HG02973 (cell line): ENCODE data around the gene TOGARAM2.

ENCODE experiments used
- ATAC-seq: cut with Tn5 transposase; IDR thresholded peaks from one replicate; pipeline ENCODE4 v1.9.1; 2021; ENCODE audit warnings: moderate library complexity; ENCODE audit not compliant: unreplicated experiment

Gene TOGARAM2

DNA sequence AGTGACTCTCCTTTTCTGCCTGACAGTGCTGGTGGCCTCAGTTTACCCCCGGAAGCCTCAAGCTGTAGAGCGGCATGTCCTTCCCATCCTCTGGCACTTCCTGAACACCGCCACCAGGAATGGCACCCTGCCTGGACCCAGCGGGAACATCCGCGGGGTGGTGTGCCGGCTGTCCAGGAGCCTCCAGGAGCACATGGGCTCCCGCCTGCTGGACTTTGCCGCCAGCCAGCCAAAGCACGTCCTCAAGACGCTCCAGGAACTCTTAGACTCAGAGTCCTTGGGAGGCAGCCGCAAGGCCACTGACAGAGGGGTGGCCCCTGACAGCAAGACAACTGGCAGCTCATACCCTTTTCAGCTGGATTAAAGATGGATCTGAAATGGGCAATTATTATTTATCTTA is 70.6 kb downstream of the TOGARAM2 start:
- no peak for ATAC-seq

DNA sequence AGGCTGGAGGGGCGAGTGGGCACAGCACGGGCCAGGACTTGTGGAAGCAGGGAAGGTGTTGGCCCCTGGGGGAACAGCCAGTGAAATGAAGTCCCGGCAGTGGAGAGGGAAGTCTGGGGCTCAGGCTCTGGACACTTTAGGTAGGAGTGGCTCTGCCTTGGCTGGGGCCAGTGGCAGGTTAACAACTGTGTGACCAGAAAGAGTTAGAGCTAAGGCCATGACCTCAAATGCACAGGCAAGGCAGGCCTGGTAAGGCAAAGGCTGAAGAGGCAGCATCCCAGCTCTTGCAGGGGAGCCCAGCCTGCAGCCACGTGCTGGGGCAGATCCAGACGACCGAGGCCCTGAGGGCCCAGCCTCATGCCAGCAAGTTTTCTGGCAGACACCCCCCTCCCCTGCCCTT is 71.7 kb downstream of the TOGARAM2 start:
- ATAC-seq, result no peak

DNA sequence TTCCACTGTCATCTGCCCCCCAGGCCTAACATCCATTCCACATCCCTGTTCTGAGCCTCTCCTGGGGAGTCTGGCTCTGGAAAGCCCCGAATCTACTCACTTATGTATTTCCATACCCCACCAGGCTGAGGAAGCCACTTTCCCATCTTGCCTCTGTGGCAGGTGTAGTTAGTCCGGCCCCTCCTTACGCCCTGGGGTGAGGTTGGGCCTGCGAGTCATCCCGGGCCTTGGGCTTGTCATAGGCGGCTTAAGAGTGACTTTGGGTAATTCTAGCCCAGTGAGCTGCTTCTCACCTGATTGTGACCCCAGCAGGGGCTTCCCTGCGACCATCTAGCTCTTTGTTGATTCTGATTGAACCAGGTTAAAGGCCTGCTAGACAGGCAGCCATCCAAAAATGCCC is 72.1 kb downstream of the TOGARAM2 start:
- no peak for ATAC-seq

DNA sequence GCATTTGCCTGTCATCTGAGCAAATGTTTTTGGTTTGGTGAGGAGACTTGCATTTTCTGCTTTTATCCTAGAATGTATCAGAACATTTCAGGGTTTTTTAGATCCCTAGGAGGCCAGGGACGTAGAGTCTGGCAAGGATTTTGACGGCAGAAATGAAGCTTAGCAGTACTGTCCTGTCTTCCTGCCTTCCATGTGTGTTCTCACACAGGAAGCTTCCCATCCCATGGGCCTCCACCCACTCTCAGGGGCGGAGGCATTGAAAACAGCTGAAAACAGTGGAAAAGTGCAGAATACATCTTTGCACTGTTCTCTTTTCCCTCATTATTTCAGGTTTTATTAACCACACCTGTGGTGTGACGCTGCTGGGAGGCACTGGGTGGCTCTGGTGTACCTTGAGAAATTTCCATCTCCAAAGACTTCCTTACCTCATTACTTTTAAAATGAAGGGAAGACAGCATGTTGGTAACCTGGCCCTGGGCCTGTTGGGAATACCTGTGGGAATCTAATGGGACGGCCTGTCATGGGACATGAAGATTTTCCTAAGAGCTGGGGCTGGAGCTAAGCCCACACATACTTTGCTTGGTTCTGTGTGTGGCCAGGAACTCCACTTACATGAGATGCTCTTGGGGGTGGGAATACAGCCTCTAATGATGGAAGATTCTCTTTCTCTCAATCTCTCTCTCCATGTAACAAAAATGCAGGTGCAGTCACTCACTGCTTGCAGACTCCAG is 72.7 kb downstream of the TOGARAM2 start:
- no peak for ATAC-seq

DNA sequence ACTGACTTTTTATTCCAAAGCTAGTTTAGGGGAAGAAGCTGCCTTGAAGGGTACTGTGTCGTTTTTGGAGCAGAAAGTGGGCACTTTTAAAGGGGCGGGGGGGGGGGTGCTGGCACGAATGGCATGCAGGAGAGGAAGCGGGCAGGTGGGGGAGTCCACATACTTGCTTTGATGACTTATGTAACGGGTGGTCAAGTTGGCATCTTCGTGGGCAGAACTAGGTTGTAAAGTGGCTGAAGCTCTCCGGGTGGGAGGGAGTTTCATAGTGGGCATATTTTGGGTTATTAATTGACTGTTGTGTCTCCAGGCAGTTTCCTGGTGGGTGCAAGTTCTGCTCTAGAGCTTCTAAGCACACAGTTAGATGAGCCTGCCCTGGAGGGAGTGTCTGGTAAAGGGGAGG is 73.3 kb downstream of the TOGARAM2 start:
- ATAC-seq, result no peak

DNA sequence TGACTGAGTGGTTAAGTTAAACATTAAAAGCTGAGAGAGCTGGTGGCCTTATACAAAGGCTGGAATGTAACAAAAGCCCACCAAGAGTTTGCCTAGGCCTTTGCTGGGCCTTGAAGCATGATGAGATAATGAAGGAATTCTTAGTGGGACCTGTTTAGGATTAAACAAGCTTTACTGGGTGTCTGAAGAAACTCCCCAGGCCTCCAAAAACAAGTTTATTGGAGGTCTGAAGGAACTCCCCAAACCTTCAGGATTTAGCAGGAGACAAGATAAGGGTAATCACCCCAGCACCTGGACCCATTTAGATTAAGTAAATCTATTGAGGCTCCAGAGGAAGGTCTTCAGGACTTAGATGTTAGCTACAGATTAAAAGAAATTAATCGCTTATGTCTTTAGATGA is 74.5 kb downstream of the TOGARAM2 start:
- no peak for ATAC-seq

DNA sequence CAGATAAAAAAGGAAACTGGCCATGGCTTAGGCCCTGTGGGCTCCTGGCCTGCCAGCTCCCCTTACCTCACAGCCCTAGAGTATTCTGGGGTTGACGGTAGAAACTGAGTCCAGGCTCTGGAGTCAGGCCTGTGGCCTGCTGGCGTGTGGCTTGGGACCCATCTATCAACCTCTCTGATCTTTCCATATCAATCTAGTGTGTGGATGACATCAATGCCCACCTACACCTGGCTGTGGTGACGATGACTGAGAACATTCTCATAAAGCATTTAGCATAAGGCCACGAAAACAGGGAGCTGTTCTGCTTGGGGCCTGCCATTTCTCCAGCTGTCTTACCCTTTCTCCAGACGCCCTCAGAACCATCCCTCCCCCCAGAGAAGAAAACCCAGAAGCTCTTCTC is 75.4 kb downstream of the TOGARAM2 start:
- no peak for ATAC-seq

DNA sequence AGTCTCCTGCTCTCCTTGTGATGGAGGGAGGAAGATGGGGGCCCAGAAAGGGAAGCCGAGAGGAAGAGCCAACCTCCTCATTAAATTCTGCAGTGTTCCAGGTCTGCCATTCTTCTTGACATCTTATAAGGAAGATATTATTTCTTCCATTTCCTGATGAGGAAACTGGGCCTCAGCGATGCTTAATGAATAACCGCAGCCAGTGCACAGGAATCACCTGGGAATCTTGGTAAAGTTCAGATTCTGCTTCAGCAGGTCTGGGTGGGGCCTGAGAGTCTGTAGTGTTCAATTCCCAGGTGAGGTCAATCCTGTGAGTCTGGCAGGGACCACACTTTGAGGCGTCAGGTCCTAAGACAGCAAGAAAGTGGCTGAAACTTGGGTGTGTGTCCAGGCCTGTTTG is 75.9 kb downstream of the TOGARAM2 start:
- ATAC-seq, result no peak

DNA sequence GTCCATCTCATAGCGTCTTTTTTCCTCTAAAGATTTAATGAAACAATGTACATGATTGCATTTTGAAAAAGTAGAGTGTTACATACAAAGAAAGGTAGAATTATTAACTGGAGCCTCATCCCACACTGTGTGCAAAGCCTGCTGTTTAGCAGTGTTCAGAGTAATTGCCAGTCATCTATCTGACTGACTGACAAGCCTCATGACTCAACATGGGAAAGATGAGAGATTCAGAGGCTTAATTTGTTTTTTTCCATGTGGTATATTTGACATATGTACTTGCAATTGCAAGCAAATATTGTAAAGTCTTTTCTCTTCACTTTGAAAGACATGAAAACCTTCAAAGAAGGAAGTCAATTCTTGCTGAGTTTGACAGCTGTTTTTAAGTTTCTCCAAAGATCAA is 78.5 kb downstream of the TOGARAM2 start:
- no peak for ATAC-seq

DNA sequence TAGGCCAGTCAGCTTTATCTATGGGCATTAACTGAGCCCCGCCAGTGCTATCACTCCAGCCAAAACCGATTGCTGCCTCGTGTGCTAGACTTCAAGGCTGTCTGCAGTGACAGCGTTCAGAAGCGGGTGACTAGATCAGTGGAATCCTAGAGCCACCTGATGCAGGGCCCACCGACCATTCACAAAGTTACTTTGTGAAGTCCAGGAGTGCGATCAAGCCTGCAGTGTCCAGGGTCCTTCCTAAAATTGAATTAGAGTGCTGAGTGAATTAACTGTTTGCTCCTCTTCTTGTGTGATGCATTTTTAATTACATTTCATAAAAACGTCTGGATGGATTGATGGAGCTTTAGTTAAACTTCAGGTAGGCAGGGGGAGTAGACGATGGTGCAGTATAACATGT is 79.3 kb downstream of the TOGARAM2 start:
- ATAC-seq, result no peak

DNA sequence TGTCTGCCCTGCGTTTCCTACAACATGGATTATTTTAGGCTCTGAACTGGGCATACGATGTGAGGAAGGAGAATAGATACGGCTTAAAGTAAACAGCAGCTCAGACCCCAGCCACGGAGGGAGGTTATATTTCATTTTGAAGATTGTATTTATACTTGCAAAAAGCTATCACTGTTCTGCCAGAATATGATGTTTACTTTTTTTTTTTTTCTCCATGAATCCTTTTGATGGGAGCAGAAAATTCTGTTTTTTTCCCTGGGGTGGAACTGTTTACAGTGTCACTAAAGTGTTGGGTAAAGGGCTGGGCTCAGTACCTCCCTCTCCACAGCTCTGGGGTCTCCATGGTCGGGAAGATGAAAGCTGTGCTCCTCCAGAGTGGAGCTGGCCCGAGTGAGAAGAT is 80.1 kb downstream of the TOGARAM2 start:
- no peak for ATAC-seq

DNA sequence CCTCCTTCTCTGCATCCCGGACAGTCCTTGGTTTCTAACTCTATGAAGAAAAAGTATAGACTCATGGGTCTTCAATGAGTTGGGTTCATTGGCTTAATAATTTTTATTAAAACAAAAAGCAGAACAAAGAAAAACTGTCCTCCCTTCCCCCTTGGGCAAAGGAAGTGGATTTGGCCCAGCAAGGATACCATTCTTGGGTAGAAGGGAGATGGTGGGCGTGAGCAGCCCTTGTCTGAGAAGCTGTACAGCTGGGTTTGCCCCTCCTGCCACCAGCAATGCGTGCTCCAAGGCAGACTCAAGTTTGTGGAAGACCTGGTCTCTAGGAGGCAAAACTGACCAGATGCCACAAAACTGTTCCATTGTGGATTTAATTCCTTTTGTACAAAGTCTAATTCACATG is 80.5 kb downstream of the TOGARAM2 start:
- no peak for ATAC-seq

DNA sequence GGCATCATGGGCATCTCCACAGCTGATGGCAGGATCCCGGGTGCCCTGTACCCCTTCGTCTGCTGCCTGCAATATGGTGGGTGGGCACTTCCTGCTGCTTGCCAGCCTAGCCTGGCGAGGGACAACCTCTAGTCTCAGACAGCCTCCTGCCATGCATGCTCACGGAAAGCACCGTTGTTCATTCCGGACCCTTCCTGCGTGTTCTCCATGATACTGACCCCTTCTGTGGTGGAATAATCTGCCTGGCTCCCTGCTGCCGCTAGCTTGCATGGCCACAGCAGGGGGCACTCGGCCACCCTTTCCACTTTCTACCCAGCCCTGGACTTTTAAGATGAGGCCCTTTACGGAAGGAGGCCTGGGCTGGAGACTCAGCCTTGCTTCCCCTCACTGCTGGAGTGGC is 81.3 kb downstream of the TOGARAM2 start:
- ATAC-seq, result no peak

DNA sequence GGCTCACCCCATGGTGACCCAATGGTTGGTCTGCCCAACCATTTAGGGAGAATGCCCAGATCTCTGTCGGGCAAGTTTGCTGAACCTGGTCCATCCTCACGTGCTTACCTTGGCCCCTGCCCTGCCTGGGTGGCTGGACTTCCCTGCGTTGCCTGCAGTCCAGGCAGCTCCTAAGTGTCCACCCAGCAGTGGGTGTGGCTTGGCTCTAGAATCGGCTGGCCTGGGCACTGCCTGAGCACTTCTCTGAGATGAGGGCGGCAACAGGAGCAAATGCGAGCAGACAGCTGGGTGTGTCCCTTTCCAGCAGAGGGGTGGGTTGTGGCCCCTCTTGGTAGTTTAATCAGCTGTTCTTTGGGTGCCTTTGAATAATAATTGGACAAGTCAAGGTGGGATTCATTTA is 82.0 kb downstream of the TOGARAM2 start:
- no peak for ATAC-seq

DNA sequence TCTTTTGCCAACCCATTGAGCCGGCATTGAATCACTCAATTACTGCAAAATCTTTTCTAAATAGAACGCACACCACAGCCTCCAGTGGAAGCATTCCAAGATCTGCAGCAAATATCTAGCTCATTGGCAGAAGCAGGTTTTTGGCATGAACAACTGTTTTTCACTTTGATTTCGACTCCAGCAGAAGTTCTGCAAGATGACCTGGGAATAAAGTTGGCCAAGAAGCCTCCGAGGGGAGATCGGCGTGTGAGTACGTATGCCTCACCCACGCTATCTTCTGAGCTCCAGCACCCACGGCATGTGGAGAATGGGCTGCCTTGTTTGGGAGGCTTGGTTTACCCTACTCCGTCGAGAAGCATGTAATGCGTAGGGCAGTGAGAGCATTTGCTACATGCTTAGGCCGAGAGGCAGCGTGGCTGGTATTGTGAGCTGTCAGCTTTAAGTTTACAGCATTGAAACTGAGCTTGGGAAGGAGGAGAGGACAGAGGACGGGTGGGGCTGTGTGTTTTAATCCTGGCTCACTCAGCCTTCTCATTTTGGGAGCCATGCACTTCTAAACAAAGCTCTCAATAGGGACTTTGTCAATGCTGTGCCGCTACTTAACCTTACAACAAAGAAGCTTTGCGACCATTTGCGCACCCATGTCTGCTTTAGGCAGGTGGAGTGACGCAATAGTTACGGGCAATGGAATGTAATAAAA is 82.7 kb downstream of the TOGARAM2 start:
- ATAC-seq, result no peak

DNA sequence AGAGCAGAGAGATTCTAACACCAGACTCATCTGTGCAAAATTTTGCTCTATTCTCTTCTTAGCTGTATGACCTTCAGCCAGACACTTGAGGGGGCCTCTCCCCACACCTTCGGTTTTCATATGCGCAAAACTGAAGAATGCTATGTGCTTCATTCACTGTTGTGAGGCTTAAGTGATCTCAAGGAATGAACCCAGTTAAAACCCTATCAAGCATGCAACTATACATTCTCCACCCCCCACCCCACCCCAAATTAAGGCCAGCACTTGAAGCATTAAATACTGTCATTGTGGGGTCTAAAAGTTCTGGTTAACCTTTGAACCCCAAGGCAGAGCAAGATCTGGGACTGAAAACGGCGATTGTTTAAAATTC is 83.2 kb downstream of the TOGARAM2 start:
- ATAC-seq, result no peak

DNA sequence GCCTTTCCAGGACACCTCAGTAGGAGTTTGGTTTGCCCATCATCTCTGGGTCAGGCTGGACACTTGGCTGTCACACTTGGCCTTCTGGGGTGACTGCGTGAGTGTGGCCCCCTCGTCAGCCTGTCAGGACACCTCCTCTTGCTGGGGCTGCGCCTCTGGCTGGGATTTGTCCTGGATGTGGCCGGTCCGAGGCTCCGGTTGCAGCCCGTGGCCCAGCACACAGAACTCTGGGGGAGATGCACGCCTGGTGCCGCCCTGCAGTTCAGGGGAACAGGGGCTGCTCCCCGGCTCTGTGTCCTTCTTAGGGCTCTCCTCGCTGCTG is 83.6 kb downstream of the TOGARAM2 start:
- ATAC-seq, result no peak

DNA sequence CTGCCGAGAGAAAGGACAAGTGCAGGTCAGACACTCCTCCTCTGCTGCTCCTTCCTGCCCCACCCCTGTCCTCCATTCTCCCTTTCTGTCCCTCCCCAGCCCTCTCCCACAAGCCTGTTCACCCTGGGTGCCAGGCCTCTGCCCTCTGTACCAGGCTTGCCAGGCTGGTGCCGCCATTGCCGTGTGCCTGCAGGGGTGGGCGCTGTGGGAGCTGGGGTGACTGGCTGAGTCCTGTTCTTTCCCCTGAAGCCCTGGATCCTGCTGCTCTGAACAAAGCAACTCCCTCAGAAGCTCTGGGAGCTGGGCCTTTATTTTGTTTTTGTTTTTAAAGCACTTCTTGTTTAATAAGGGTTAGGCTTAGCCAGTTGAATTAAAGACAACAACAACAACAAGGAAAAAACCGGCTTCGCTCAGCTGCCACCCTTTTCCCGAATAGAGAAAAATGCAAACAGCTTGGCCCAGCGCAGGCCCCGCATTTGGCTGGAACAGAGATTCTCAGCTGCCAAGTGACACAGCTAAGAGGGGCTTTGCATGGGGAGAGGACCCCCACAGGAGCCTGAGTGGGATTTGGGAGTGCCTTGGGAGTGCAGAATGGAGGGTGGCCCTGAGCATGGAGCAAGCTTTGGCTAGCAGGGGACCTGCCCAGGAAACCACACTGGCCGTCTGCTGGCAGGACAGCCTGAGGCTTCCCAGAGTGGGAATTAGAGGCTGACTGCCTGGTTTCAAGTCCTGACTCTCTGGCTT is 84.1 kb downstream of the TOGARAM2 start:
- ATAC-seq, result no peak

DNA sequence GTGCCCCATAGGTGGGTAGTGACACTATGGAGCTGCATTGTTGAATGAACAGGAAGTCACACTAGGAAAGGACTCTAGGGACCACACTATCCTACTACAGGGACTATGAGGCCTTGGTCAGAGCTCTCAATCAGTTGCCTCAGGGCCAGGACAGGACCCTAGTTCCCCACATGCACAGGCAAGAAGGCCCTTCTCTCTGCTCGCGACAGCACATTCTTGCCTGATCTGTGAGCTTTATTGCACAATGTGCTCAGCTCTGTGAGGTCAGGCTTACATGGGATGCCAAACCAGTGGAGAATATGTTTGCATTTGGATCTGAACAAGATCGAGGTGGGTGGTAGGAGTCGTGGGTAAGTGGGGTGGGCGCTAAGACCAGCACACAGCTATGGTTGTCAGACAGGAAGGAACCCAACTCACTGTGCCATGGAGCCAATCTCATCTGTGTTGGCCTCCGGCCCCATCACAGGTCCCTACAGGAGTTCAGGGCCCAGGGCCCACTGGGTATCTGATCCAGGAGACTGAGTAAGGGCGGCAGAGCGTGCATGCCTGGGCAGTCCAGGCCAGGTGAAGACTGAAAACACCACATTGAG is 85.3 kb downstream of the TOGARAM2 start:
- ATAC-seq, result no peak

DNA sequence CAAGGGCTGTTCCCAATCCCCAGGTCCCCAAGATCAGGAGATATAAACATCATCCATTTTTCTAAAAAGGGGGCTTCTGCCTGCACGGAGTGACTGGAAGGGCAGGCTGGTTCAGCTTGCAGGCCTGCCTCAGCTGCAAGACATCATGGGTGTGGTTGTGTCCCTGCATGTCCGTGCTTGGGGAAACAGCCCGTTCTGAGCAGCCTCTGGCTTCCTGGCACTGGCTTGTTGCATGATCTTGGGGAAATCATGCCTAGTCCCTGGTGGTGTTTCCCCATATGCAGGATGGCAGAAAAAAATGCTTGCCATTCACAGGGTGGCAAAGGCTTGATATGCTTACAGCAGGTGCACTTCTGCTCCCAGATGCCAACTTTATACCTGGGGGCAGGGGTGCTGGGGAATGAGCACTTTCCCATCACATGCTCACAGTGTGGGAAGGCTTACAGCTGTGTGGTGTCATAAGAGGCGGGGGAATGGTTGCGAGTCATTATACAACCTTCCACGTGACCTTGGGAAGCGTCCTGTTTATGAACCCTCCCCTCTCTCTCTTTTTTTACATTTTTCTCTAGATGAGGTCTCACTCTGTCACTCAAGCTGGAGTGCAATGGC is 86.0 kb downstream of the TOGARAM2 start:
- ATAC-seq, result no peak

DNA sequence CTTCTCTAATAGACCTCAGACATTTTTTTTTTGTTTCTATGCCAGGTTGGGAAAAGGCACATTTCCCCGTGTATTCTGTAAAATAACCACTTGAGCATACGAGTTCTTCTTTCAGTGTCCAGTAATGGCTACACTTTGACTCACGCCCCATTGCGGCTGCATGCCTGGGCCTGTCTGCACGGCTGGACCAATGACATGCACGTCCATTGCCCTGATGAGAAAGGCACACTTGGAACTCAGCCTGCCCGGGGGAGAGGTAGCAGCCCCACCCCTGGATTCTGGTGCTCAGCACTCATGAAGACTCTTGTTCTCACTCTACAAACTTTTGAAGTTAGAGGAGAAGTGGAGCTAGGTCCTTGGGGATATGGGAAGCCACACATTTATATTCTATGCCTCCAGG is 87.4 kb downstream of the TOGARAM2 start:
- no peak for ATAC-seq

DNA sequence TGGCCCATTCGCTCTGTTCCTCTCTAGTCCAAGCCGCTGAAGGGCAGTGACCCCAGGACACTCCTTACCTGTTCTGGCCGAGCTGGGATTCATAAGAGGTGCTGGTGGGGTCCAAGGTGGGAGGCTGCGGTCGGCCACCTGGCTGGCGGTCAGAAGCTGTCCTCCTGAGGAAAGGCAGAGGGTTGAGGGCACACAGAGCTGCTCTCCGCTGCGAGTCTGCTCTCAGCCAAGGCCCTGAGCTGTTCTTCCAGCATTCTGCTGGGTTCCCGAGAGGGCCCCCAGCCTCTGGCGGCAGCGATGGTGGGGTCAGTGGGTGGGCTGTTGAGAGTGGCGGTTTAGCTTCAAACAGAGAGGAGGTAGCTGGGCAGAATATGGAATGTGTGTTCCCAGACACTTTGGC is 89.4 kb downstream of the TOGARAM2 start:
- no peak for ATAC-seq
